SHP77 (cell line): Measurements from ENCODE around the gene ATPAF2.
A peak's percentile ranks its signal among the peaks of the same experiment; 100 is the strongest.

Source experiments
- DNase-seq, 2 experiments: peaks; one replicate each; lab custom pipeline; 2025; lab: John Stamatoyannopoulos, UW

ATPAF2 gene

DNA sequence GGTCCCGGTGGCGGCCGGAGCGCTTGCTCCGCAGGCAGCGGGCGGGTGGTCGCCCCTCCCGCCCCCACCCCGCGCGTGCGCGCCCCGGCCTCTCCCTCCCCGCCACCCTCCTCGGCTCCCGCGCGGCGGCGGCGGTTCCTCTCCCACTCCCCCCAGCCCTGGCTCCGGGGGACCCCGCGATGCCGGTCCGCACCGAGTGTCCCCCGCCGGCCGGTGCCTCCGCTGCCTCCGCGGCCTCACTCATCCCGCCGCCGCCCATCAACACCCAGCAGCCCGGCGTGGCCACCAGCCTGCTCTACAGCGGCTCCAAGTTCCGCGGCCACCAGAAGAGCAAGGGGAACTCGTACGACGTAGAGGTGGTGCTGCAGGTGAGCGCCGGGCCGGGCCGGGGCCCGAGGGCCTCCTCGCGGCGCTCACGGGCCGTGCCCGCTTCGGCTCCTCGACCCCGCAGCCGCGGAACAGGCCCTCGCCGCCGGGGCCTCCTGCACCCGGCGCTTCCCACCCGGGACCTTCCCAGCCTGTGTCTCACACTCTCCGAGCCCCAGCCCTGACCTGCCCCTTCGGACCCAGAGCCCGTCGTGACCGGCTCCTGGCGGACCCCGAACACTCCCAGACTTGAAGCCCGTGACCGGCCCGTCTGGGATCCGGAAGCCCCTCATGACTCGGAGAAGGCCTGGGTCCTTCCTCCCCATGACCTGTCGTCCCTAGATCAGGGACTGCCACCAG lies 730 bp upstream of the ATPAF2 start:
- peak in 1 of 2 experiments; percentile 64 for DNase-seq

DNA sequence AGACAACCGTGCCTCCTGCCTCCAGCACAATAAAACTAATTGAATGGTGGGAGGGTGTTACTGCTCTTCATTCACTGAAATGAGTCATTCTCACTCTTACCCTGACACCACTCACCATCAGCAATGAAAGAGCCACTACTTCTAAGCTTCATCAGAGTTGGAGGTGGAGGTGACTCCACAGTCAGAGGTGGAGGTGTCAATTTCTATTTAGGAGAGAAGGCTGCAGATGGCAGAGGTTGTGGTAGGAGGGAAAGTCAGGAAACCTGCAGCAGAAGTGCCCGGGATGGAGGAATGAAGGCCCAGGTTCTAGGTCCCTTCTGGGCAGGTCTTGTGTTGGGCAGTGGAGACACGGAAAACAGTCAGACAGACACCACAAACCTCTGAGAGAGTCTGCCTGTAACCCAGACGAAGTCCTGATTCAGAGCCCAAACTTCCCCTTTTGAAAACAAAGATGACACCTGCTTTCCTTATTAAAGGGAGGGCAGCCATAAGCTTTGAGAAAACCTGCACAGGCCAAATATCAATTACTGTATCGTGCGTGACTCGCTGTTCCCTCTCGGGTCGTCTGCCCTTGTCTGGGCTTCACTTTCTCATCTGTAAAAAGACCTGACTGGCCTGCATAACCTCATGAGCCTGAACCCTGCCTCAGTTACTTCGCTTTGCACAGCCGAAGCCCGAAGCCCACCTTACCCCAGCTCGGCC lies 668 bp downstream of the ATPAF2 start:
- no peak for DNase-seq

DNA sequence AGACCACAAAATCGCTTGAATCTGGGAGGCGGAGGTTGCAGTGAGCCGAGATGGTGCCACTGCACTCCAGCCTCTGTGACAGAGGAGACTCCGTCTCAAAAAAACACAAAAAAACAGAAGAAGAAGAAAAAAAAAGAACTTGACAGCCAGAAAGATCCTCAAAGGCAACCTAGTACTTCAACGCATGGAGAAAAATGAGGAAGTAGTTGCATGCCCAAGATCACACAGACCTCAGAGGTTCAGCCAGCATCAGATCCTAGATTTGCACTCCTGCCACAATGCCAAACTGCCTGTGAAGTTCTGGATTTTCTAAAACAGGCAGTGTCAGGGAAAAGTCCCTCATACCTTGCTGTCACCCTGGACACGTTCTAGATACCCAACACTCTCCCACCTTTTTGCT lies 1.5 kb downstream of the ATPAF2 start:
- no peak for DNase-seq

DNA sequence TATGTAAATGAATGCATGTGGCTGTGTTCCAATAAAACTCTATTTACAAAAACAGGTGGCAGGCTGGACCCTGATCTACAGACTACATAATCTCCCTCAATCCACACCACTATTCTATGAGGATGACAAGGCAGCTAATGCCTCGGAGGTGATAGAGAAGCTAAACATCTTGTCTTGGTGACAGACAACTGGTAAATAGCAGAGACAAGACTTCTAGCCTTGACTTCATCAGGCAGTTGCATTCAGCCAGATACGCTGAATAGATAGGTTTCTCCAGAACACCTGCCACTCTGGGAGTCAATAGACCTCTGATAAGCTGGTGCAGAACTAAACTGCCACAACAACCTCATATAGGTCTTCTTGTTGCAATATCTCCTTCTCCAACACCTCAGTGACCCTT lies 3.3 kb downstream of the ATPAF2 start:
- no peak for DNase-seq

DNA sequence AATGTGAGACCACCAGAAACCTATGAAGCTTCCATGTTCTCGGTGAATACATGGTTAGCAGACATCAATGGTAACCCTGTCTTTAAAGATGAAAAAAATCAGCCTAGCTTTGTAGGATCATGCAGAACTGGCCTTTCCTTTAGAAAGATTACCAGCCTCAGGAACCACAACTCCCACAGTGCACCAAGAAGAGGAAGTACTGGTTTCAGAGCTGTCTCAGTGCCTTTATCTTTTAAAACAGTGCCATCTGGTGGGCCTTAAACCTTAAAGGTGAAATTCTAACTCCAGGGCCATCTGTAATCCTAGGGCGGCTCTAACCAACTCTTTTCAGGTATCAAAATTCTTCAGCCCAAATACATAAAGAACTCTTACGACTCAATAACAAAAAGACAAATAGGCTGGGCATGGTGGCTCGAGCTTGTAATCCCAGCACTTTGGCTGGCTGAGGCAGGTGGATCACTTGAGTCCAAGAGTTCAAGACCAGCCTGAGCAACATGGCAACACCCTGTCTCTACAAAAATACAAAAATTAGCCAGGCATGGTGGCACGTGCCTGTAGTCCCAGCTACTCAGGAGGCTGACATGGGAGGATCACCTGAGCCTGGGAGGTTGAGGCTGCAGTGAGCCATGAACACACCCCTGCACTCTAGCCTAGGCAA lies 5.4 kb downstream of the ATPAF2 start:
- DNase-seq: peak; percentile 92 to 96

DNA sequence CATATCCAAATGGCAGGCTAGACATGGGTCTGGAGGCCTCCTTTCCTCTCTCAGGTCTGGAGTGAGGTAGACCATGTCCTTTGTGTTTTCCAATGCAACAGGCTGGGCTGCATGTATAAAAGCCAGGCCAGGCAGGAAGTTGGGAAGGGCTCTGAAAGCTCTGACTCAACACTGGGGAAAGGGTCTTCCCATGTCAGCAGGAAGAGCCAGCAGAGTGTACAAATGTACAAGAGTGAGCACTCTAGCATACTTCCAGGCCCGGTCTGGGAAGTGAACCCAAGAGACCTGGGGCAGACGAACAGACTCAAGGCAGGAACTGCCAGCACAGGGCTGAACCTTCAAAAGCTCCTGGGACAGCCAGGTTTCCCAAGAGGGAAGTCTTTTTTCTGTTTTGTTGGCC lies 7.0 kb downstream of the ATPAF2 start:
- DNase-seq: no peak

DNA sequence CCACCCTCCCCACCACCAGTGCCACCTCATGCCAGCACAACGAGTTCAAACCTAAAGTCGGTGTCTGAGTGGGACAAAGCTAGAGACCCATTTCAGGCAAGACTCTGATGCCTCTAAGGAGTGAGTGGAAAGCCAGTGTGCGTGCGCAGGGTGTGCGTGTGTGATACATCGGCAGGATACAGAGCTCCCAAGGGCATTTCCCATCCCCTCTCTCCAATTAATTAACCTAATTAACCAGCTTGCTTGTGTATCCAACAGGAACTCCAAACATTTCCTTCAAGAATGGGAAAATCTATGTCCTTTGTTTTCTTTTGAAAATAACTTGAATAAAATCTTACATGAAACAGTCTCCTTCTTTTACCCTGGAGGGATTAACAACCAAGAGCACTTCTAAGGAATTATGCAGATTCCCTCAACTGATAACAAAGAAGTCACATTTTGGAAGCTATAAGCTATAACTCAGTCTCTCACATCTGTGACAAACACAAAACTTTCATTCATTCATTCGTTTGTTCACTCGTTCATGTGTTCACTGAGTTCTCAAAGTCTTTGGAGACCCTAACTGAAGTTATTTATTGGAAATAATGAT lies 9.9 kb downstream of the ATPAF2 start:
- DNase-seq: peak in 1 of 2 experiments; percentile 68

DNA sequence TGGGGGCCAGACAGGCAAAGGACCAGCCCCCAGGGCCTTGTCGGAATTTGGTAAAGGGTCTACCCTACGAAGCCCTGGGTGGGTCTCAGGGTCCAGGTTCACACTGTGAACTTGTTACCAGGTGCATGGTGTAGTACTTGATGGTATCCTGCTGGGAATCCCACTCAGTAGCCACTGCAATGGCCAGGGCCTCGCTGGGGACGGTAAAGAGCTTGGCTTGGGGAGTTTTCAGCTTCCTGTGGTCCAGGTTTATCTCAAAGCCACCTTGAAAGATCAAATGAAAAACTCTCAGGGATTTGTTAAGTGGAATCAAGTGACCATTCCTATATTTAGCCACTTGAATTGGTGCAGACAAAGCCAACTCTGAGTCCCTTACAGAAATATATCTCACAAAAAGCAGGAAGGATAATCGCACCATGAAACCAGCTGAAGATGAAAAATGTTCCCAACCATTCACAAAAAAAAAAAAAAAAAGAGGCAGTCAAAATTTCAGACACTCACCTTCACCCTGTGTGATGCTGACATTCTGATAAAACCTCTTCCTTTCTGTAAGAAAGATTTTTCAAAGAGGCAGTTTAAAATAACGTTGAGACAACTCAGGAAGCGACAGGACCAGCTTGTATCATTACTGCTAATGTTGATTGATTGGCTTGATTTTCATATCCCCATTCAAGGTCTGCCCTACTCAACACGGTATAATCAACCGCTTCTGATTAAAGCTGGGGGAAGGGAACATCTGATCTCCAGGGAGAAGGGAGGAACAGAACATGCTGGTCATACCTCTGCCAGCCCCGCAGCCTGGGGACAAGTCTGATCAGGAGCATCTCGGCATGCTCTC lies 10.6 kb downstream of the ATPAF2 start:
- DNase-seq: peak; percentile 65 to 78

DNA sequence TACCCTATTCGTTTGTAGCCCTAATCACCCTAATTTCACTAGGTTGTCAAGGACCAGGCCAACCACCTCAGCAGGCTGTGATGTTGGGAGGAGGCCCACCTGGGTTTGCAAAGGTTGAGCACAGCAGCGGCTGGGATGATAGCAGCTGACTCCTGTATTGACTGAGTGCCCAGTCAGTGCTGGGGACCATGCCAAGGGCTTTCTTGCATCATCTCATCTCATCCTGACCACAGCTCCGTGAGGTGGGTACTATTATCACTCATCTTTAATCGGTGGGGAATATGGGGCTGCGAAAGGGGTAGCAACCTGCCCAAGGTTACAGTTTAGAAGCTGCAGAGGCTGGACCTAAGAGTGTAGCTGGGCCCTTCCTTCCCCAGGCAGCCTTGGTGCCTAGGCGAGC lies 11.7 kb downstream of the ATPAF2 start:
- peak; percentile 75 to 85 for DNase-seq

DNA sequence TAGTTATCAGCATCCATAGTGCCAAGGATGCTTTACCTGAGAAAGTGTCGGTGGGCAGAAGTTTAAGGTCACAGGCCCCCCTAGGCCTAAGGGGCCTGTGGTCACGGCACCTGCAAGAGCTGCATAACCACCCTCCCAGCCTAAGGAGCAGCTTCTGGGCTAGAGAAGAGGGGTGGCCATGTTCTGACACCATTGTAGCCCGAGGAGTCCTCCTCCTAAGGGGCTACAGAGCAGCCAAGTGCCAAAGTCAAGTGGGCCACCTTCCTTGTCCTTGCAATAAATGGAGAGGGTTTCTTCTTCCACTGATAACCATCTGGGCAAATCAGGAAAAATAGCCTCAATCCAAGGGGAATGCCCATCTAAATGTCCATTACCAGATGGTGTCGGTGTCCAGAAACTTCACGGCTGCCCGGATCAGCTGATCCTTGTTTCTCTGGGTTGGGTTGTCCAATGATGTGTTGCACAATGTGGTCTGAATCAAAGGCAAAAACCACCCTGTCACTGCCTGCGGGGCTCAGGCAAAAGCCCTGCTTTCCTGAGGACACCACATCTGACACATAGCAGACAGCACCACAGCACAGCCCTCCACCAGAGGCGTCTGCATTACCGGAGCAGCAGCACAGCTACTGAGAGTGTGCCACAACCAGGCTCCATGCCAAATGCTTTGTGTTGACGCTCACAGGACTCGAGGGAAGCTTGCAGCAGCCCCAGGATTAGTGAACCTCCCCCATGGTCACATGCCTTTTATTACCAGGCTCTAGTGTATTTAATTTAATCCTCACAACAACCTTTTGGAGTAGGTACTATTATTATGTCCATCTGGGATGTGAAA lies 12.8 kb downstream of the ATPAF2 start:
- peak; percentile 92 to 96 for DNase-seq

DNA sequence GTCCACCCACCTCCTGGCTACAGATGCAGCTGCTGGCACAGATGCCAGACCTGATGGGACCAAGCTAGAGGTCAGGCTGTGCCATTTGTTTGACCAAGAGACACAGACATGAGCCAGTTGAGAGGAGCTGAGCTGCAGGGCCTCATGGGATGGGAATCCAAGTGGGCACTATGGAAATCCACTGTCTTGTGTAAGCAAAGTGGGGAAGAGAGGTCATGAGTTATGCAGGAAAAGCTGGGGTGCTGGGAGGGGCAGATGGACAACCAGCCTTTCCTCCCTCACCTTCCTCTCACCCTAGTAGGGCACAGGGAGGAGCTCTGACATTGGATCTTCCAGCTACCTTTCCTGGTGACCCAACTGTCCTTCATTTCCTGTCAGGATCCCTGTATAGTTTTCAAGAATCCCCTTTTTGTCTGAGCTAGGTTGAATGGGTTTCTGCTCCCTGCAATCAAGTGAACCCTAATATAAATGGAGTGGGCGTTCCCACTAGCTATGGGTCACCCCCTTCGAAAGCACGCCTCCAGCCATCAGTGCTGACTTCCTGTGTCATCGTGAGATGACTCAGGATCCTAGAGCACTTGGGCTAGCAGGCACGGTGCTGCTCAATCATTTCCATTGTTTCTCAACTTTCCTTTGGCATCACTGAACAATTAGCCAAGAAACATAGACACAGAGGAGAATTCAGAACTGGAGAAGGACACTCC lies 13.6 kb downstream of the ATPAF2 start:
- DNase-seq: no peak

DNA sequence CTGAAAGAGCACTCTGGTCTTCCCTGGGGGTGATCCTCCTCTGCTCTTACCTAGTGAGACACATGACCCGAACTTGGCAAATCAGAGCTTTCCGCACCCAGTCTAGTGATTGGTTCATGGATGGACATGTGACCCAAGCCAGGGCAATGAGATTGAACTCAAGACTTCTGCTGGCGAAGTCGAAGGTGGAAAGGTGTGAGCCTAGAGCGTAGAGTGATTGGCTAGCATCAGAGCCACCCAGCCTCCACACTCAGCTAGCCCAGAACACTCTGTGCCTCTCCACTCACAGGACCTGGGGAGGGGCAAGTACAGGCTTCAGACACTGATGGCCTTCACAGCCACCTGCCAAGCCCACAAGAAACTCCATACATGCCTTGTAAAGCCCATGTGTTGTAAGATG lies 17.6 kb downstream of the ATPAF2 start:
- no peak for DNase-seq

DNA sequence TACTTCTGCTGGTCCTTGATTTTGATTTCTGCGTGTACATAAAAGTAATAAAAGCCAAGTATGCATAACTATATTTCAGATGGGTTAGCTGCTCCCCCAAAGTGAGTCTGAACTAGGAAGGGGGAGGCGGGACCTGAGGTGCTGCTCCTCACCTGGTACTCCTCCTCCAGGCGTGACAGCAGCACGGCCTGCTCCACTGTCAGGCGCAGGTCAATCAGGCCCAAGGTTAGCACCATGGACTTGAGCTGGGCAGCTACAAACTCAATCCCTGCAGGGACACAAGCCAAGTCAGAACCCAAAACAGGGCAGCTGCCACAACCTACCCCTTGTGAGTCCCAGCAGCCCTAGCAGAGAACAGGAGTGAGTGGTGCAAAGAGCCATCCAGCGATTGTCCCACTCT lies 18.0 kb downstream of the ATPAF2 start:
- DNase-seq: no peak

DNA sequence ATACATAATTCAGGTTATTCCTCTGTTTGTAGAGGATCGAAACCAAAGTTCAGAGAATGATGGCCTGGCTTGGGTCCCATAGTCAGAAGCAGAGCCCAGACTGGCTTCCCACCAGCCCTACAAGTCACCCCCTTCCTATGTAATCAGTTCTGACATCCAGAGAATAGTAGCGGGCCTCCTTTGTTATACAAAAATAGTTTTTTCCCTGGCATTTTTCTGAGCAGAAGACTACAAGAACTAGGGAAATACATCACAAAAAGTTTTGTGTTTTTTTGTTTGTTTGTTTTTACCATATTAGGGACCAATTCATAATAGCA lies 19.2 kb downstream of the ATPAF2 start:
- no peak for DNase-seq

DNA sequence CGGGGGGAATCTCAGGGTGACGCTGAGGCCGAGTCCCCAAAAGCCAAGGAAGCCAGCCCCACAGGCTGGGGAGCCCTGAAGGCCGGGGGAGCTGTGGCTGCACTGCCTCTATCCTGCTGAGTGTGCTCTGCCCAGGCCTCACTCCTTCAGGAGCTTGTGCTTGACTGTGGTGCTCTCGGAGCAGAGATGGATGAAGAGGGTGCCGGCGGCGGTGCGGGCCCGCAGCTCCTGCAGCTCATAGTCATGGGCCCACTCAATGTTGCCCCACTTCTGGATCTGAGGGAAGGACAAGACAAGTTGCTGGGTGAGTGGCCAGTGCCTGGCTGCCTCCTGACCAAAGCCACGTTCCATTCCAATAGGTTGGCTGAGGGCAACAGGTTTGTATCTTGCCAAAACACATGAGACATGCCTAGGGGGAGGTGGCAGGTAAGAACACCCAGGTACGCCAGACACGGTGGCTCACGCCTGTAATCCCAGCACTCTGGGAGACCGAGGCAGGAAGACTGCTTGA lies 20.5 kb downstream of the ATPAF2 start:
- DNase-seq: no peak

DNA sequence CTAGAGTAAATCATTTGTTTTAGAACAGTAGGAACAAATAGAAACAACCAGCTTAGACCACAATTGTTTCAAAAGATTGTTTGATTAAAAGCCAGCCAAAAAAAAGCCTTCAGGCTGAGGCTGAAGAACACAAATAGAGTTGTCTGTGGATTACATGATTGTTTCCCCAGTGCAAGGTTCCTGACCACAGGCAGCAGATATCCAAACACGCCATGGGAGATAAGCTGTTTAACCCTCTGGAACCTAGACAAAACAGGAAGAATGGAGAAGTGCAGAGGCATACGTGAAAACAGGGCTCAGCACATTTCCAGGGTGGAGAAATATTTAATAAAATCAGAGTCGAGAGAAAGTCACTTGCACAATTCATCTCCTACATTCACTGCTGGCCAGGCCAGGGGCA lies 21.0 kb downstream of the ATPAF2 start:
- no peak for DNase-seq

DNA sequence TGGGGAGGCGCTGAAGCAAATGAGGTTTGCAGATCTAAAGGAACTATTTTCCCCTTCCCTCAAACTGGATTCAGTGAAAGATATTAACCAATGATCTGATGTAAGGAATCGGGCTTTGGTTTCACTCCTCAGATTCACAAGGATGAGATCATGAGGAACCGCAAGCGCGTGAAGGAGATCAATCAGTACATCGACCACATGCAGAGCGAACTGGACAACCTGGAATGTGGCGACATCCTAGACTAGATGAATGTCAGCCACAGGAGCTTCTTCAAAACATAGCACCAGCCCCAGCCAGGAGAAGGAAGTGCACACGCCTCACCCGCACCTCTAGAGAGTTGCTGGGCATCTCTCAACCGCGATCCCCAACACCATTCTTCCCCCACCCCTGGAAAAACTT lies 22.5 kb downstream of the ATPAF2 start:
- no peak for DNase-seq

DNA sequence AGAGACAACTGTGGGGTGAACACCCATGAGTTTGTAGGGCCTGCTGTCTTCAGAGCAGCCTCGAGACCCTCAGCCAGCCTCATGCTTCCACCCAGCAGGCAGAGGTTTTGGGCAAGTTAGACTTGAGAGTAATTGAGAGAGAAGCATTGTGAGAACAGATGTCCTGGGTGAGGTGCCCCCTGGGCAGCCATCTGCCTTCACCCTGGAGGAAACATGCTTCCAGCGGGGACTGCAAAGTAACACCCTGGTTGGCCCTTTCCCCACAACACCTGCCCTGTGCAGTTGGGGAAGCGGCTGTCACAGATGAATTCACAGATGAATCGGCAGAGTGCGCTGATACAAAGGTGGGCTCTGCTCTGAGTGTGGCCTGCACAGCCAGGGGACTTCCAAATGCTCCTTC lies 23.4 kb downstream of the ATPAF2 start:
- no peak for DNase-seq

DNA sequence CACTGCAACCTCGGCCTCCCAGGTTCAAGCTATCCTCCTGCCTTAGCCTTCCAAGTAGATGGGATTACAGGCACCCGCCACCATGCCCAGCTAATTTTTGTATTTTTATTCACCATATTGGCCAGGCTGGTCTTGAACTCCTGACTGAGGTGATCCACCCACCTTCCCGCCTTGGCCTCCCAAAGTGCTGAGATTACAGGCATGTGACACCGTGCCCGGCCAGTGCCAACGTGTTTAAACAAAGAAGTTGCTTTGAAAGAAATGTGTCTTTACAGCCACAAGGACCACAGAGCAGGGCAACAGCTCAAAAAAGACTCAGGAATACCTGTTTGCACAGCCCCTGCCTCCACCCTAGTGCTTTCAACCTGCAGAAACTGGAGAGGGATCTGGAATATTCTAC lies 25.0 kb downstream of the ATPAF2 start:
- no peak for DNase-seq

DNA sequence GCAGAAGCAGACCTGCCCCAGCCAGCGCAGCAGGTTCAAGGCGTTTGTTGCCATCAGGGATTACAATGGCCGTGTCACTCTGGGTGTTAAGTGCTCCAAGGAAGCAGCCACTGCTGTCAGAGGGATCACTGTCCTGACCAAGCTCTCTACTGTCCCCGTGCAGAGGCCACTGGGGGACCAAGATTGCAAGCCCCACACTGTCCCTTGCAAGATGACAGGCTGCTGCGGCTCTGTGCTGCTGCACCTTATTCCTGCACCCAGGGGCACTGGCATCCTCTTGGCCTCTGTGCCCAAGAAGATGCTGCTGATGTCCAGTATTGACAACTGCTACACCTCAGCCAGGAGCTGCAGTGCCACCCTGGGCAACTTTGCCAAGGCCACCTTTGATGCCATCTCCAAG lies 27.7 kb downstream of the ATPAF2 start:
- no peak for DNase-seq
